DOHH2 (cell line): ENCODE results near the gene GFRA1.

ENCODE experiments used
- H3F3A ChIP-seq: fragments of 200-600 bp; sonication (generic), shearing (Covaris generic); 2 replicates; pipeline ENCODE4 v1.6.0; 2016; ENCODE audit warnings: antibody characterized with exemption, mild to moderate bottlenecking; ENCODE audit not compliant: control insufficient read depth, insufficient read depth
- H3K27ac ChIP-seq: fragments of 200-600 bp; sonication (generic); 2 replicates; pipeline ENCODE4 v1.5.1; 2014; ENCODE audit warnings: low read depth, mild to moderate bottlenecking, low read length, moderate library complexity
- H3K27me3 ChIP-seq: fragments of 200-600 bp; sonication (generic); 2 replicates; pipeline ENCODE4 v1.6.1; 2014; ENCODE audit warnings: mild to moderate bottlenecking, low read length, mixed read lengths; ENCODE audit not compliant: control insufficient read depth
- H3K36me3 ChIP-seq: fragments of 200-600 bp; sonication (generic); 2 replicates; pipeline ENCODE4 v1.6.1; 2014; ENCODE audit warnings: mild to moderate bottlenecking, low read length, moderate library complexity, mixed read lengths; ENCODE audit not compliant: control insufficient read depth
- H3K4me1 ChIP-seq: fragments of 200-600 bp; sonication (generic); 2 replicates; pipeline ENCODE4 v1.6.1; 2014; ENCODE audit warnings: mild to moderate bottlenecking, low read length, mixed read lengths; ENCODE audit not compliant: control insufficient read depth
- H3K4me2 ChIP-seq: fragments of 200-600 bp; sonication (generic); 2 replicates; pipeline ENCODE4 v1.6.0; 2014; ENCODE audit warnings: mild to moderate bottlenecking, low read length, moderate library complexity
- H3K4me3 ChIP-seq: fragments of 200-600 bp; sonication (generic); 2 replicates; pipeline ENCODE4 v1.5.1; 2014; ENCODE audit warnings: mild to moderate bottlenecking, low read length, mixed read lengths
- H3K79me2 ChIP-seq: fragments of 200-600 bp; sonication (generic); 2 replicates; pipeline ENCODE4 v1.6.1; 2014; ENCODE audit warnings: mild to moderate bottlenecking, low read length, mixed read lengths; ENCODE audit not compliant: control insufficient read depth
- H3K9me2 ChIP-seq: fragments of 200-600 bp; sonication (generic); replicated peaks from 2 replicates; pipeline ENCODE4 v1.6.1; 2014; ENCODE audit warnings: mild to moderate bottlenecking, low read length, mixed read lengths; ENCODE audit not compliant: control insufficient read depth
- H3K9me3 ChIP-seq: fragments of 200-600 bp; sonication (generic); 2 replicates; pipeline ENCODE4 v1.6.1; 2014; ENCODE audit warnings: antibody characterized with exemption, low read length, mixed read lengths; ENCODE audit not compliant: control insufficient read depth, insufficient read depth
- H4K20me1 ChIP-seq: fragments of 200-600 bp; sonication (generic); 2 replicates; pipeline ENCODE4 v1.6.0; 2014; ENCODE audit warnings: low read depth, mild to moderate bottlenecking, antibody characterized with exemption, low read length, moderate library complexity; ENCODE audit not compliant: control insufficient read depth, insufficient read depth
- CTCF ChIP-seq: fragments of 200-600 bp; sonication (generic); IDR thresholded peaks from one replicate; pipeline ENCODE4 v1.5.1; 2014; ENCODE audit warnings: antibody characterized with exemption, mild to moderate bottlenecking, low read depth, low read length; ENCODE audit not compliant: poor library complexity, severe bottlenecking
- EZH2phosphoT487 ChIP-seq: fragments of 200-600 bp; sonication (generic); IDR thresholded peaks from 2 replicates; pipeline ENCODE4 v1.6.1; 2017; ENCODE audit warnings: borderline replicate concordance, mild to moderate bottlenecking, antibody characterized with exemption, low read length, moderate library complexity, mixed read lengths

Gene GFRA1

GRCh38 chr10:116150606-116151005, 122.4 kb downstream of the GFRA1 start:
- no peaks in the 10 kb centered on the region for H3F3A ChIP-seq
- no peaks in the 10 kb centered on the region for H3K36me3 ChIP-seq
- no peak overlapping the region for H3K4me3 ChIP-seq
- H3K27me3 ChIP-seq = no peaks in the 10 kb centered on the region
- H4K20me1 ChIP-seq = no peaks in the 10 kb centered on the region
- no peaks in the 10 kb centered on the region for H3K4me1 ChIP-seq
- TF ChIP-seq CTCF (no peak), EZH2phosphoT487 (no peak)
- H3K27ac ChIP-seq = no peak overlapping the region
- no peaks in the 10 kb centered on the region for H3K9me3 ChIP-seq
- no peaks in the 10 kb centered on the region for H3K79me2 ChIP-seq
- no peak overlapping the region for H3K4me2 ChIP-seq
- H3K9me2 ChIP-seq = no peaks in the 10 kb centered on the region

GRCh38 chr10:116147147-116147905, 125.7 kb downstream of the GFRA1 start:
- Histone ChIP-seq H3K27ac (no peak overlapping the region), H3K27me3 (no peaks in the 10 kb centered on the region), H4K20me1 (no peaks in the 10 kb centered on the region), H3K9me3 (no peaks in the 10 kb centered on the region), H3K4me2 (no peak overlapping the region), H3K4me3 (no peak overlapping the region), H3K4me1 (no peaks in the 10 kb centered on the region), H3K9me2 (no peaks in the 10 kb centered on the region), H3F3A (no peaks in the 10 kb centered on the region), H3K36me3 (no peaks in the 10 kb centered on the region), H3K79me2 (no peaks in the 10 kb centered on the region)
- TF ChIP-seq EZH2phosphoT487 (no peak), CTCF (no peak)

DNA sequence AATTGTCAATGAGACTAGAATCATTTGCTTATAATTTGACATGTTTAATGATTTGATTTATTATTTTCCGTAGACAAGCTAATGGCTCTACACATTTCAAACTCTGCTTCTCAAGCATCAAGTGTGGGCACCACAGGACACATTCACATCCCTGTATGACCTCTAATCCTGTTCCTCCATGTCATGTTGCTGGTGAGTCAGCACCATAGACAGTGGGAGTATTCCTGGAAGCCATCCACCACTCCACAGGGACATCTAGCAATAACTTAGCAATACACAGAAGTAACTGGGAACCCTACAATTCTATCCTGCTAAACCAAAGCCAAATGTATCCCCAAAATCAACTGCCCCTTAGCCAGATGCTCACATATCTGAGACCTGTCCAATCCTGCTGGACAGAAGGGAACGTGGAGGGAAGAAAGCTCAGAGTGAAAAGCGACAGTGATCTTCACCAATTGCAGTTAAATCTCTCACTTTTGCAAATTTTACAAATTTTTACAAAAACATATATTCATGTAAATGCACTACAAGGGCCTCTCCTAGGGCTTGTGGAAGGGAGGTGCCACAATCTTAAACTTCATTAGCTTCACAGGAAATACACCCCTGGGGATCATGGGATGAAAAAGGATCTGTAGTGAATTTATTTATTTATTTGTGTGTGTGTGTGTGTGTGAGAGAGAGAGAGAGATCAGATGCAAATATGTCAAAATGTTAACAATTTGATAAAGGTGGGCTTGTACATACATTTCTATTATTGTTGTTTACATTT, 126.5 kb downstream of the GFRA1 start:
- H3K27me3 ChIP-seq = no peaks in the 10 kb centered on the region
- TF ChIP-seq CTCF = no peak
- no peaks in the 10 kb centered on the region for H3K79me2 ChIP-seq
- H3K4me3 ChIP-seq = no peak overlapping the region
- H3K36me3 ChIP-seq = no peaks in the 10 kb centered on the region
- no peaks in the 10 kb centered on the region for H3K9me2 ChIP-seq
- no peaks in the 10 kb centered on the region for H3F3A ChIP-seq
- no peaks in the 10 kb centered on the region for H3K9me3 ChIP-seq
- no peak overlapping the region for H3K27ac ChIP-seq
- H4K20me1 ChIP-seq = no peaks in the 10 kb centered on the region
- H3K4me1 ChIP-seq = no peaks in the 10 kb centered on the region
- H3K4me2 ChIP-seq = no peak overlapping the region
